ENCODE measurements around the gene PCGF3.

Gene PCGF3

GRCh38 chr4:766152-766515 lies 60.5 kb downstream of the PCGF3 start:
- no peaks in the 10 kb centered on the region; the same call in 1 of the 2 replicates for H4K20me1 ChIP-seq (ENCODE audit: low read depth, low read length)
- H3K9ac ChIP-seq (ENCODE audit: low read length) = no peak overlapping the region
- H3K27me3 ChIP-seq (ENCODE audit: low read length) = no peaks in the 10 kb centered on the region
- TF ChIP-seq CTCF (IDR thresholded peaks at IDR 0.05; ENCODE audit: insufficient read depth, low read length, poor library complexity, severe bottlenecking) = no peak
- TF ChIP-seq EZH2phosphoT487 (conservative IDR thresholded peaks at IDR 0.05; ENCODE audit: low read length) = no peak
- no peak overlapping the region for H3K4me2 ChIP-seq (ENCODE audit: low read depth, low read length, poor library complexity, severe bottlenecking)
- peaks cover 4% of the 10 kb centered on the region; the same call in 1 of the 2 replicates for H3K36me3 ChIP-seq (ENCODE audit: low read length)
- no peak overlapping the region for H3K27ac ChIP-seq (ENCODE audit: low read depth, low read length)
- no peaks in the 10 kb centered on the region for H3K9me2 ChIP-seq (replicated peaks; ENCODE audit: insufficient read depth, low read length)
- no peaks in the 10 kb centered on the region for H3K9me3 ChIP-seq (ENCODE audit: insufficient read depth, low read length)
- peaks cover 42% of the 10 kb centered on the region for H3F3A ChIP-seq (ENCODE audit: insufficient read depth)
- H3K4me3 ChIP-seq (ENCODE audit: insufficient read depth, low read length, poor library complexity, severe bottlenecking) = no peak overlapping the region
- peaks cover 22% of the 10 kb centered on the region for H3K79me2 ChIP-seq (ENCODE audit: insufficient read depth, low read length)
- H2AFZ ChIP-seq (ENCODE audit: low read depth, low read length, severe bottlenecking) = no peak overlapping the region

GRCh38 chr4:766559-767283 lies 61.1 kb downstream of the PCGF3 start:
- Histone ChIP-seq H3K4me2 (ENCODE audit: low read depth, low read length, poor library complexity, severe bottlenecking) (no peak overlapping the region), H4K20me1 (ENCODE audit: low read depth, low read length) (peaks cover 3% of the 10 kb centered on the region; the same call in 1 of the 2 replicates), H3K27ac (ENCODE audit: low read depth, low read length) (no peak overlapping the region), H3K9ac (ENCODE audit: low read length) (no peak overlapping the region), H3K4me3 (ENCODE audit: insufficient read depth, low read length, poor library complexity, severe bottlenecking) (no peak overlapping the region), H2AFZ (ENCODE audit: low read depth, low read length, severe bottlenecking) (no peak overlapping the region), H3K36me3 (ENCODE audit: low read length) (peaks cover 4% of the 10 kb centered on the region; the same call in 1 of the 2 replicates), H3K27me3 (ENCODE audit: low read length) (no peaks in the 10 kb centered on the region), H3K9me3 (ENCODE audit: insufficient read depth, low read length) (no peaks in the 10 kb centered on the region), H3K9me2 (replicated peaks; ENCODE audit: insufficient read depth, low read length) (no peaks in the 10 kb centered on the region), H3F3A (ENCODE audit: insufficient read depth) (peaks cover 42% of the 10 kb centered on the region), H3K79me2 (ENCODE audit: insufficient read depth, low read length) (peaks cover 27% of the 10 kb centered on the region)
- TF ChIP-seq EZH2phosphoT487 (conservative IDR thresholded peaks at IDR 0.05; ENCODE audit: low read length) = no peak
- TF ChIP-seq CTCF (IDR thresholded peaks at IDR 0.05; ENCODE audit: insufficient read depth, low read length, poor library complexity, severe bottlenecking) = no peak

- no peak overlapping the region for H3K4me3 ChIP-seq (ENCODE audit: insufficient read depth, low read length, poor library complexity, severe bottlenecking)
- H3K9me2 ChIP-seq (replicated peaks; ENCODE audit: insufficient read depth, low read length) = no peaks in the 10 kb centered on the region
- no peaks in the 10 kb centered on the region for H3K27me3 ChIP-seq (ENCODE audit: low read length)
- TF ChIP-seq CTCF (IDR thresholded peaks at IDR 0.05; ENCODE audit: insufficient read depth, low read length, poor library complexity, severe bottlenecking) = no peak
- TF ChIP-seq EZH2phosphoT487 (conservative IDR thresholded peaks at IDR 0.05; ENCODE audit: low read length) = no peak
- H3K36me3 ChIP-seq (ENCODE audit: low read length) = peaks cover 4% of the 10 kb centered on the region; the same call in 1 of the 2 replicates
- no peak overlapping the region for H2AFZ ChIP-seq (ENCODE audit: low read depth, low read length, severe bottlenecking)
- peaks cover 42% of the 10 kb centered on the region for H3F3A ChIP-seq (ENCODE audit: insufficient read depth)
- no peak overlapping the region for H3K9ac ChIP-seq (ENCODE audit: low read length)
- H3K4me2 ChIP-seq (ENCODE audit: low read depth, low read length, poor library complexity, severe bottlenecking) = no peak overlapping the region
- peaks cover 3% of the 10 kb centered on the region; the same call in 1 of the 2 replicates for H4K20me1 ChIP-seq (ENCODE audit: low read depth, low read length)
- H3K9me3 ChIP-seq (ENCODE audit: insufficient read depth, low read length) = no peaks in the 10 kb centered on the region
- H3K79me2 ChIP-seq (ENCODE audit: insufficient read depth, low read length) = peaks cover 31% of the 10 kb centered on the region
- H3K27ac ChIP-seq (ENCODE audit: low read depth, low read length) = no peak overlapping the region
These were observed 62.4 kb downstream of the PCGF3 start for GRCh38 chr4:768076-768475.
